Uterus (tissue), 4 donors: ENCODE results near the gene SLC16A7. TPM values are rescaled to one million over a fixed set of nuclear protein-coding genes. Genes with fewer than 3 reads are reported as not detected.

Experiments
- DNase-seq, 2 donors: peaks; one replicate each; pipeline ENCODE4 v3.0.0-alpha.2; 2019 to 2020
- H3K27ac ChIP-seq, 2 donors: fragments of 200-600 bp; sonication (generic); 1 replicate in 1 of 2; 2 replicates in 1 of 2; pipeline ENCODE4 v1.5.1; 2016 to 2018
- H3K27me3 ChIP-seq, 2 donors: fragments of 200-600 bp; sonication (generic); one replicate each; pipeline ENCODE4 v1.5.1; 2018 to 2019; ENCODE audit warnings: control low read depth in 1 of 2
- H3K36me3 ChIP-seq, 2 donors: fragments of 200-600 bp; sonication (generic); one replicate each; pipeline ENCODE4 v1.5.1; 2019; ENCODE audit warnings: control low read depth in 1 of 2
- H3K4me1 ChIP-seq, 2 donors: fragments of 200-600 bp; sonication (generic); one replicate each; pipeline ENCODE4 v1.5.1; 2018 to 2019; ENCODE audit warnings: control low read depth in 1 of 2
- H3K4me3 ChIP-seq, 2 donors: fragments of 200-600 bp; sonication (generic); 1 replicate in 1 of 2; 2 replicates in 1 of 2; pipeline ENCODE4 v1.5.1; 2018 to 2019; ENCODE audit warnings: mild to moderate bottlenecking in 1 of 2
- H3K9me3 ChIP-seq, 2 donors: fragments of 200-600 bp; sonication (generic); one replicate each; pipeline ENCODE4 v1.5.1; 2019; ENCODE audit warnings: control low read depth in 1 of 2
- CTCF ChIP-seq, 4 experiments: fragments of 200-600 bp in 2 of 4; fragments of 450-650 bp in 2 of 4; sonication (generic) in 2 of 4; IDR thresholded peaks; one replicate each; pipeline ENCODE4 v1.5.1; 2016 to 2019; ENCODE audit warnings: antibody characterized with exemption in 4 of 4, mild to moderate bottlenecking in 2 of 4, moderate library complexity in 1 of 4
- POLR2A ChIP-seq, 2 donors: fragments of 450-650 bp; IDR thresholded peaks; one replicate each; pipeline ENCODE4 v1.6.1; 2016; ENCODE audit warnings: antibody characterized with exemption in 2 of 2, mild to moderate bottlenecking in 1 of 2, moderate library complexity in 1 of 2
- intact Hi-C: fragments of 100-400 bp; cut with DNase I; formaldehyde crosslinking; loops from one replicate; pipeline ENCODE4 v1.15.1; 2023; ENCODE audit warnings: low total_unique reads
- total RNA-seq, 4 donors: library from RNA; depleted of rRNA in 3 of 4; stranded (reverse); fragments of >200 nt in 3 of 4; gene quantifications; one replicate each; pipeline versions ENCODE4 v1.1.0 to v1.2.4, GENCODE V29; 2014 to 2023
- donor health status: DM: yes; HTN: yes; CAD: no.

Gene SLC16A7
- 10 to 100 TPM; 12.3 to 32.4 (median 29.6) TPM for total RNA-seq

- H3K9me3 ChIP-seq: no peaks in the 10 kb centered on the region
- peak in 1 of 2 donors; percentile 48 for TF ChIP-seq POLR2A (IDR thresholded peaks at IDR 0.05)
- no peak for TF ChIP-seq CTCF (IDR thresholded peaks at IDR 0.05)
- H3K4me3 ChIP-seq: peak within 1 kb of the TSS; percentile 51 to 83
- intact Hi-C loops: no loop called here
- no peaks in the 10 kb centered on the region for H3K27me3 ChIP-seq
- no peaks in the 10 kb centered on the region for H3K36me3 ChIP-seq
- peak; percentile 89 to 91 for DNase-seq
- peaks cover 0 to 7% of the 10 kb centered on the region in 2 donors for H3K4me1 ChIP-seq
- H3K27ac ChIP-seq: peak within 1 kb of the TSS; percentile 96 to 99
These were observed at the start of gene SLC16A7 for GRCh38 chr12:59595883-59596540. TSS of gene SLC16A7 (plus strand) at chr12:59596029. CDS start at chr12:59704802, 108,773 bp downstream.

- H3K27me3 ChIP-seq: no peaks in the 10 kb centered on the region
- no peaks in the 10 kb centered on the region for H3K4me1 ChIP-seq
- intact Hi-C loops: no loop called here
- H3K9me3 ChIP-seq: no peaks in the 10 kb centered on the region
- H3K27ac ChIP-seq: no peak overlapping the region
- H3K36me3 ChIP-seq: no peaks in the 10 kb centered on the region
- no peak for DNase-seq
- H3K4me3 ChIP-seq: no peak overlapping the region
- TF ChIP-seq CTCF (IDR thresholded peaks at IDR 0.05): no peak
These were observed 46.9 kb upstream of the SLC16A7 start for GRCh38 chr12:59548930-59549329.

- no peaks in the 10 kb centered on the region for H3K9me3 ChIP-seq
- H3K4me3 ChIP-seq: no peak overlapping the region
- DNase-seq: no peak
- H3K4me1 ChIP-seq: no peaks in the 10 kb centered on the region
- H3K36me3 ChIP-seq: no peaks in the 10 kb centered on the region
- intact Hi-C loops: no loop called here
- no peaks in the 10 kb centered on the region for H3K27me3 ChIP-seq
- TF ChIP-seq CTCF (IDR thresholded peaks at IDR 0.05) (no peak), POLR2A (IDR thresholded peaks at IDR 0.05) (no peak)
- no peak overlapping the region for H3K27ac ChIP-seq
These were observed 36.1 kb upstream of the SLC16A7 start for GRCh38 chr12:59559696-59560095.

- no peaks in the 10 kb centered on the region for H3K27me3 ChIP-seq
- H3K4me1 ChIP-seq: no peaks in the 10 kb centered on the region
- no peak overlapping the region for H3K4me3 ChIP-seq
- TF ChIP-seq POLR2A (IDR thresholded peaks at IDR 0.05) (no peak), CTCF (IDR thresholded peaks at IDR 0.05) (no peak)
- DNase-seq: no peak
- H3K9me3 ChIP-seq: no peaks in the 10 kb centered on the region
- H3K36me3 ChIP-seq: no peaks in the 10 kb centered on the region
- no peak overlapping the region for H3K27ac ChIP-seq
- intact Hi-C loops: no loop called here
These were observed 25.7 kb upstream of the SLC16A7 start for GRCh38 chr12:59570145-59570544.

GRCh38 chr12:59574406-59574805 is 21.4 kb upstream of the SLC16A7 start:
- Histone ChIP-seq H3K9me3 (no peaks in the 10 kb centered on the region), H3K36me3 (no peaks in the 10 kb centered on the region), H3K27ac (no peak overlapping the region), H3K27me3 (no peaks in the 10 kb centered on the region), H3K4me3 (no peak overlapping the region), H3K4me1 (no peaks in the 10 kb centered on the region)
- intact Hi-C loops: no loop called here
- no peak for DNase-seq
- TF ChIP-seq CTCF (IDR thresholded peaks at IDR 0.05): no peak
- TF ChIP-seq POLR2A (IDR thresholded peaks at IDR 0.05): no peak
